BLaER1 treated with 17β-estradiol and CSF1 and Interleukin-3, amounts not matched to agents 10 nM and 100 nM (cell line): Measurements from ENCODE around the gene ZNRF1.
"Not testable (repeated sequence)": the region's sequence is repeated elsewhere in the genome, so short reads cannot be mapped to it uniquely, and the experiment has no call there.

Experiments used
- H3K27ac ChIP-seq, 11 experiments: shearing (Covaris generic); formaldehyde crosslinking; 2 replicates each; pipeline ENCODE4 v1.8.1; 2022
- H3K27me3 ChIP-seq, 11 experiments: shearing (Covaris generic); formaldehyde crosslinking; 2 replicates each; pipeline ENCODE4 v1.8.1; 2022
- H3K36me3 ChIP-seq, 11 experiments: shearing (Covaris generic); formaldehyde crosslinking; 2 replicates each; pipeline ENCODE4 v1.8.1; 2022
- H3K4me1 ChIP-seq, 10 experiments: shearing (Covaris generic); formaldehyde crosslinking; 2 replicates each; pipeline ENCODE4 v1.8.1; 2022
- H3K4me2 ChIP-seq, 11 experiments: shearing (Covaris generic); formaldehyde crosslinking; 2 replicates each; pipeline ENCODE4 v1.8.1; 2022
- H3K4me3 ChIP-seq, 10 experiments: shearing (Covaris generic); formaldehyde crosslinking; 2 replicates each; pipeline ENCODE4 v1.8.1; 2022
- H3K9ac ChIP-seq, 11 experiments: shearing (Covaris generic); formaldehyde crosslinking; 2 replicates each; pipeline ENCODE4 v1.8.1; 2022
- H3K9me3 ChIP-seq, 11 experiments: shearing (Covaris generic); formaldehyde crosslinking; replicated peaks in 1 of 11; 2 replicates each; pipeline ENCODE4 v1.8.1; 2022
- H4K20me1 ChIP-seq, 11 experiments: shearing (Covaris generic); formaldehyde crosslinking; 2 replicates each; pipeline ENCODE4 v1.8.1; 2022
- Cebpa-rat ChIP-seq, 11 experiments: shearing (Covaris generic); IDR thresholded peaks; 2 replicates each; pipeline ENCODE4 v1.8.1; 2022

Gene ZNRF1

DNA sequence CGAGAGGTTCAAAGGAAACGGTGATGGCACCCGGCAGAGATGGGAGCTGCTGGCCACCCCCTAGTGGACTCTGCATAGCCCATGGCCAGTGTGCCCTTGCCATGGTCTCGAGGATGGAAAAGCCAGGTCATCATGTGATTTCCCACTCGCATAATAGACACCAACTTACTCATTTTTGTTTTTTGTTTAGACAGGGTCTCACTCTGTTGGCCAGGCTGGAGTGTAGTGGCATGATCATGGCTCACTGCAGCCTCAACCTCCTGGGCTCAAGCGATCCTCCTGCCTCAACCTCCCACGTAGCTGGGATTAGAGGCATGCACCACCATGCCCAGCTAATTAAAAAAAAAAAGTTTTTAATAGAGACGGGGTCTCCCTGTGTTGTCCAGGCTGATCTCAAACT, 90.1 kb downstream of the ZNRF1 start:
- Histone ChIP-seq H3K9ac (no peak overlapping the region), H3K4me3 (no peak overlapping the region), H3K9me3 (no peaks in the 10 kb centered on the region), H3K36me3 (peaks cover 0 to 50% (median 12%) of the 10 kb centered on the region in 11 experiments; a peak in 15 of 22 replicates), H3K4me1 (peaks cover 33 to 92% (median 86%) of the 10 kb centered on the region in 10 experiments), H4K20me1 (peaks cover 0 to 97% (median 78%) of the 10 kb centered on the region in 11 experiments; a peak in 17 of 22 replicates), H3K4me2 (peak overlapping the region; percentile 4 to 91 (median 73); a peak in 16 of 22 replicates), H3K27ac (peak overlapping the region in 2 of 11 experiments; percentile 14 to 73; a peak in 2 of 22 replicates), H3K27me3 (no peaks in the 10 kb centered on the region)
- TF ChIP-seq Cebpa-rat (IDR thresholded peaks at IDR 0.05), result no peak

GRCh38 chr16:75089486-75090202, 90.8 kb downstream of the ZNRF1 start:
- H3K27me3 ChIP-seq, result no peaks in the 10 kb centered on the region
- H3K9me3 ChIP-seq, result no peaks in the 10 kb centered on the region
- H3K4me2 ChIP-seq, result peak overlapping the region; percentile 4 to 91 (median 69); a peak in 14 of 22 replicates
- peak overlapping the region in 2 of 11 experiments; percentile 14 to 73; a peak in 3 of 22 replicates for H3K27ac ChIP-seq
- peaks cover 7 to 50% (median 14%) of the 10 kb centered on the region in 11 experiments; a peak in 17 of 22 replicates for H3K36me3 ChIP-seq
- no peak overlapping the region for H3K4me3 ChIP-seq
- H3K9ac ChIP-seq, result no peak overlapping the region
- TF ChIP-seq Cebpa-rat (IDR thresholded peaks at IDR 0.05), result no peak
- peaks cover 0 to 97% (median 78%) of the 10 kb centered on the region in 11 experiments; a peak in 17 of 22 replicates for H4K20me1 ChIP-seq
- peaks cover 33 to 92% (median 86%) of the 10 kb centered on the region in 10 experiments for H3K4me1 ChIP-seq

DNA sequence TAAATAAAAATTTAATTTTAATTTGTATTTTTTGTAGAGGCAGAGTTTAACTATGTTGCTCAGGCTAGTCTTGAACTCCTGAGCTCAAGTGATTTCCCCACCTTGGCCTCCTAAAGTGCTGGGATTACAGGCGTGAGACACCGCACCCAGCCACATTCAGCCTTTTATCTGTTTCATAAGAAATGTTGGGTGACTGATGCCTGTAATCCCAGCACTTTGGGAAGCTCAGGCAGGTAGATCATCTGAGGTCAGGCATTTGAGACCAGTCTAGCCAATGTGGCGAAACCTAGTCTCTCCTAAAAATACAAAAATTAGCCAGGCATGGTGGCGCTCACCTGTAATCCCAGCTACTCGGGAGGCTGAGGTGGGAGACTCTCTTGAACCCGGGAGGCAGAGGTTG, 92.1 kb downstream of the ZNRF1 start:
- not testable (repeated sequence) for H3K27me3 ChIP-seq, H3K9ac ChIP-seq, H3K4me3 ChIP-seq, H3K9me3 ChIP-seq
- Histone ChIP-seq H4K20me1 (peaks cover 0 to 100% (median 90%) of the 10 kb centered on the region in 11 experiments; a peak in 17 of 22 replicates), H3K27ac (peak overlapping the region in 1 of 11 experiments; percentile 73; a peak in 1 of 22 replicates), H3K36me3 (peaks cover 7 to 50% (median 23%) of the 10 kb centered on the region in 11 experiments; a peak in 20 of 22 replicates), H3K4me2 (peak overlapping the region in 1 of 11 experiments; percentile 91; a peak in 1 of 22 replicates), H3K4me1 (peaks cover 40 to 92% (median 87%) of the 10 kb centered on the region in 10 experiments)

GRCh38 chr16:75091619-75092018, 92.8 kb downstream of the ZNRF1 start:
- H3K27ac ChIP-seq, H3K4me3 ChIP-seq, H3K4me2 ChIP-seq, H3K9me3 ChIP-seq, H3K9ac ChIP-seq, H3K27me3 ChIP-seq: not testable (repeated sequence)
- Histone ChIP-seq H3K4me1 (peaks cover 35 to 92% (median 87%) of the 10 kb centered on the region in 10 experiments), H4K20me1 (peaks cover 0 to 100% (median 85%) of the 10 kb centered on the region in 11 experiments; a peak in 18 of 22 replicates), H3K36me3 (peaks cover 7 to 52% (median 28%) of the 10 kb centered on the region in 11 experiments; a peak in 20 of 22 replicates)

DNA sequence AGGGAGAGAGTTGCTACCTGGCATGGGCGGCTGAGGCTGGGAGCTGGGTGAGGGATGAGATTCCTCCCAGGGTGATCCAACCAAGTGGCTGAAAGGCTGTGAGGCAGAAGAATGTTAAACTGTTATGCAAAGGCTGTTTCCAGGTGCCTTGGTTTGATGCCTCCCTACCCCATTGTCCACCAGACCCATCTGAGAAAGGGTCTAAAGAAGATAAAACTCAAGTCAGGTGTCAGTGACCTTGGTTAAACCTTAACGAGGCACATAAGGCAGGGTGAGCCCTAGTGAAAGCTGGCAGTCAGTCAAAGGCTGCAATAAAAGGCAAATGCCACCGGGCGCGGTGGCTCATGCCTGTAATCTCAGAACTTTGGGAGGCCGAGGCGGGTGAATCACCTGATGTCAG, 94.0 kb downstream of the ZNRF1 start:
- H3K27ac ChIP-seq, result peak overlapping the region in 1 of 11 experiments; percentile 27; a peak in 1 of 22 replicates
- H3K4me2 ChIP-seq, result peak overlapping the region in 4 of 11 experiments; percentile 4 to 75 (median 22); a peak in 6 of 22 replicates
- TF ChIP-seq Cebpa-rat (IDR thresholded peaks at IDR 0.05), result no peak
- peaks cover 7 to 60% (median 28%) of the 10 kb centered on the region in 11 experiments; a peak in 20 of 22 replicates for H3K36me3 ChIP-seq
- no peaks in the 10 kb centered on the region for H3K9me3 ChIP-seq
- H4K20me1 ChIP-seq, result peaks cover 0 to 100% (median 84%) of the 10 kb centered on the region in 11 experiments; a peak in 18 of 22 replicates
- H3K4me1 ChIP-seq, result peaks cover 28 to 92% (median 87%) of the 10 kb centered on the region in 10 experiments
- no peak overlapping the region for H3K4me3 ChIP-seq
- no peaks in the 10 kb centered on the region for H3K27me3 ChIP-seq
- no peak overlapping the region for H3K9ac ChIP-seq

GRCh38 chr16:75093598-75094540, 95.0 kb downstream of the ZNRF1 start:
- H4K20me1 ChIP-seq, result peaks cover 0 to 100% (median 85%) of the 10 kb centered on the region in 11 experiments; a peak in 18 of 22 replicates
- H3K27ac ChIP-seq, result peak overlapping the region in 3 of 11 experiments; percentile 3 to 58 (median 54); a peak in 3 of 22 replicates
- peaks cover 28 to 92% (median 87%) of the 10 kb centered on the region in 10 experiments for H3K4me1 ChIP-seq
- H3K4me3 ChIP-seq, result no peak overlapping the region
- no peak for TF ChIP-seq Cebpa-rat (IDR thresholded peaks at IDR 0.05)
- H3K36me3 ChIP-seq, result peaks cover 7 to 55% (median 28%) of the 10 kb centered on the region in 11 experiments; a peak in 20 of 22 replicates
- peak overlapping the region in 9 of 11 experiments; percentile 2 to 93 (median 80); a peak in 15 of 22 replicates for H3K4me2 ChIP-seq
- peak overlapping the region in 3 of 11 experiments; percentile 0 to 27 (median 12); a peak in 1 of 22 replicates for H3K9ac ChIP-seq
- H3K9me3 ChIP-seq, result no peaks in the 10 kb centered on the region
- no peaks in the 10 kb centered on the region for H3K27me3 ChIP-seq

DNA sequence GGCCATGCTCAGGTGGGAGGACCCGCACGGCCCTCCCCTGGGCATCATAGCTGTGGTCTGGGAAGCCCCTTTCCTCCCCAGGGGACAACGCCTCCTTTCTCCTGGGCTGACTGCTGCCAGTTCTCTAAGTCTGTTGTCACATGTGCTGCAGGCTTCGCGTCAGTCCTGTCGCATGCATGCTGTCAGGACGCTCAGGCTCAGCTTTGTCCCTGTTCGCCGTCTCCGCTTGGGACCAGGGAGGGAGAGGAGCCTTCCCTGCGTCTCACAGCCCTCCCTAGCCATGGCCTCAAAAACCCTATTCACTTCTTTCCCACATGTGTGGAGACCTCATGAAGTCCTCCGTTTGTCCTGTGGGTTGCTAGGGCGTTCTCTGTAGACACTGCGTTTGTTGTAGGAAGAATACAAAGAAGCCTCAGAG, 96.4 kb downstream of the ZNRF1 start:
- Histone ChIP-seq H3K9ac (peak overlapping the region in 5 of 11 experiments; percentile 5 to 57 (median 43); a peak in 8 of 22 replicates), H3K27me3 (no peaks in the 10 kb centered on the region), H3K4me2 (peak overlapping the region; percentile 30 to 93 (median 75); a peak in 21 of 22 replicates), H3K4me1 (peaks cover 35 to 92% (median 87%) of the 10 kb centered on the region in 10 experiments), H4K20me1 (peaks cover 0 to 100% (median 85%) of the 10 kb centered on the region in 11 experiments; a peak in 17 of 22 replicates), H3K36me3 (peaks cover 7 to 45% (median 28%) of the 10 kb centered on the region in 11 experiments; a peak in 20 of 22 replicates), H3K27ac (peak overlapping the region in 6 of 11 experiments; percentile 11 to 58 (median 48); a peak in 9 of 22 replicates), H3K4me3 (no peak overlapping the region), H3K9me3 (no peaks in the 10 kb centered on the region)
- TF ChIP-seq Cebpa-rat (IDR thresholded peaks at IDR 0.05), result no peak

- Histone ChIP-seq H3K9me3 (no peaks in the 10 kb centered on the region), H3K27ac (peak overlapping the region in 1 of 11 experiments; percentile 78; a peak in 1 of 22 replicates), H3K4me3 (no peak overlapping the region), H4K20me1 (peaks cover 0 to 100% (median 79%) of the 10 kb centered on the region in 11 experiments; a peak in 17 of 22 replicates), H3K4me1 (peaks cover 49 to 99% (median 97%) of the 10 kb centered on the region in 10 experiments), H3K36me3 (peaks cover 7 to 49% (median 28%) of the 10 kb centered on the region in 11 experiments; a peak in 20 of 22 replicates), H3K4me2 (peak overlapping the region in 7 of 11 experiments; percentile 80 to 95 (median 92); a peak in 10 of 22 replicates), H3K27me3 (no peaks in the 10 kb centered on the region), H3K9ac (no peak overlapping the region)
- no peak for TF ChIP-seq Cebpa-rat (IDR thresholded peaks at IDR 0.05)
Observed at GRCh38 chr16:75096656-75097055, 97.8 kb downstream of the ZNRF1 start.
